Mesodermal cell (in vitro differentiated cells): ENCODE results near the gene FBLN2.

Source experiments
- H3K27ac ChIP-seq: 2 replicates; pipeline ENCODE4 v1.7.0; 2013; ENCODE audit warnings: mild to moderate bottlenecking, low read depth, low read length, moderate library complexity; ENCODE audit not compliant: severe bottlenecking
- H3K36me3 ChIP-seq: 2 replicates; pipeline ENCODE4 v1.7.1; 2013; ENCODE audit warnings: mild to moderate bottlenecking, low read length, moderate library complexity; ENCODE audit not compliant: control insufficient read depth, insufficient read depth
- H3K4me1 ChIP-seq: one replicate; pipeline ENCODE4 v1.7.1; 2013; ENCODE audit warnings: mild to moderate bottlenecking, low read length; ENCODE audit not compliant: insufficient read depth, control insufficient read depth, poor library complexity, severe bottlenecking
- H3K4me3 ChIP-seq: 2 replicates; pipeline ENCODE4 v1.7.0; 2013; ENCODE audit warnings: low read length, control low read depth, mild to moderate bottlenecking; ENCODE audit not compliant: insufficient read depth, poor library complexity, severe bottlenecking; ENCODE audit errors: extremely low read depth
- H3K9me3 ChIP-seq: 2 replicates; pipeline ENCODE4 v1.7.1; 2013; ENCODE audit warnings: mild to moderate bottlenecking, low read length, moderate library complexity; ENCODE audit not compliant: control insufficient read depth
- WGBS, 2 experiments: methylation state at CpG; one replicate each; pipeline ENCODE4 v1.1.5; 2013; ENCODE audit warnings: missing lambda C conversion rate in 2 of 2; ENCODE audit not compliant: insufficient coverage in 2 of 2; 5-methylcytosine and 5-hydroxymethylcytosine counted together

Gene FBLN2

GRCh38 chr3:13587442-13587841, 38.5 kb downstream of the FBLN2 start:
- peak overlapping the region; percentile 53 for H3K27ac ChIP-seq
- WGBS, 2 experiments, result 57% methylated on average over 1 of the region's 3 CpGs; no CpG with 5 or more reads in 1 of the 2 experiments
- no peak overlapping the region for H3K4me3 ChIP-seq
- H3K36me3 ChIP-seq, result peaks cover 4% of the 10 kb centered on the region
- no peaks in the 10 kb centered on the region for H3K9me3 ChIP-seq
- peaks cover 6% of the 10 kb centered on the region for H3K4me1 ChIP-seq

- peaks cover 6% of the 10 kb centered on the region for H3K4me1 ChIP-seq
- no peak overlapping the region for H3K27ac ChIP-seq
- H3K9me3 ChIP-seq, result no peaks in the 10 kb centered on the region
- WGBS, 2 experiments, result 89 to 93% methylated on average over 5 to 10 of the region's 16 CpGs
- no peak overlapping the region for H3K4me3 ChIP-seq
- peaks cover 8% of the 10 kb centered on the region for H3K36me3 ChIP-seq
Measured at GRCh38 chr3:13588221-13588701, 39.3 kb downstream of the FBLN2 start.

- peaks cover 8% of the 10 kb centered on the region for H3K36me3 ChIP-seq
- H3K9me3 ChIP-seq, result no peaks in the 10 kb centered on the region
- peaks cover 6% of the 10 kb centered on the region for H3K4me1 ChIP-seq
- WGBS, 2 experiments, result 89 to 100% methylated on average over 4 of the region's 4 CpGs
- H3K4me3 ChIP-seq, result no peak overlapping the region
- no peak overlapping the region for H3K27ac ChIP-seq
Measured at GRCh38 chr3:13588993-13589392, 40.1 kb downstream of the FBLN2 start.

DNA sequence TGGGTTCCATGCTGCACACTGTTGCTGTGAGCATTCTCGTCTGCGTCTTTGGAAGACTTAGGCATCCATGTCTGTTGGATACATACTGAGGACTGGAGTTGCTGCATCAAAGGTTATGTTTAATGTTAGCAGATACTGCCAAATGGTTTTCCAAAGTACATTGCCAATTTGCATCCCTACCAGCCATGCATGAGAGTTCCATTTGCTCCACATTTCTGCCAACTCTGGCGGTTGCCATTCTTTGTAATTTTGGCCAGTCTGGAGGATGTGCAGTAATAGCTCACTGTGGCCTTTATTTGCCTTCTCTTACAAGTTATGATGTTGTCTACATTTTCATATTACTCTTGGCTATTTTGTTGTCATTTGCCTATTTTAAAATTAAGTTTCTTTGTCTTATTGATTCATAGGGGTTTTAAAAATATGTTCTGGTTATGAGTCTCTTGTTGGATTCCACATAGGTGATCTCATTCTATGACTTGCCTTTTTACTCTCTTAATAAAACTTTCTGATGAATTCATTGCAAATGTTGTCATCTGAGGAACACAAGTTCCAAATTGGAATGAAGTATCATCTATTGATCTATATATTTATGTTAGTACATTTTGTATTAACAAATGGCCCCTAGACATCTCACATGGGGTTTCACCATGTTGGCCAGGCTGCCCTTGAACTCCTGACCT, 42.1 kb downstream of the FBLN2 start:
- Histone ChIP-seq H3K4me3 (no peak overlapping the region), H3K9me3 (no peaks in the 10 kb centered on the region), H3K27ac (no peak overlapping the region), H3K36me3 (peaks cover 8% of the 10 kb centered on the region), H3K4me1 (peaks cover 6% of the 10 kb centered on the region)
- 97 to 100% methylated on average over 2 to 3 of the region's 3 CpGs for WGBS, 2 experiments

DNA sequence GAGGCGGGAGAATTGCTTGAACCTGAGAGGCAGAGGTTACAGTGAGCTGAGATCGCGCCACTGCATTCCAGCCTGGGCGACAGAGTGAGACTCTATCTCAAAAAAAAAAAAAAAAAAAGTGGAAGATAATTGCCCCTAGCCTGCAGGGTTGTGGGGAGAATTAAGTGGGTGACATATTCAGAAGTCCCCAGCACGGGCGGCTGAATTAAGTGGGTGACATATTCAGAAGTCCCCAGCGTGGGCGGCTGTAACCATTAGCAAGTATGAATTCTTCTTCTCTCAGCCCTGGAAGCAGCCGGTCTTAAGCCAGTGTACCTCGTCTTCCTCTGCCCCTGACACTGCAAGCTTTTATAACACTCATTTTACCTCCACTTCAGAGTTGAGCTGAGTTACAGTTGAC, 44.7 kb downstream of the FBLN2 start:
- no peak overlapping the region for H3K27ac ChIP-seq
- H3K4me3 ChIP-seq, result no peak overlapping the region
- no peaks in the 10 kb centered on the region for H3K4me1 ChIP-seq
- 91 to 93% methylated on average over 6 to 7 of the region's 10 CpGs for WGBS, 2 experiments
- H3K36me3 ChIP-seq, result peaks cover 8% of the 10 kb centered on the region
- H3K9me3 ChIP-seq, result no peaks in the 10 kb centered on the region

GRCh38 chr3:13594146-13594545, 45.2 kb downstream of the FBLN2 start:
- H3K36me3 ChIP-seq, result peaks cover 7% of the 10 kb centered on the region
- no peak overlapping the region for H3K27ac ChIP-seq
- 88 to 92% methylated on average over 7 of the region's 8 CpGs for WGBS, 2 experiments
- H3K9me3 ChIP-seq, result no peaks in the 10 kb centered on the region
- H3K4me1 ChIP-seq, result peaks cover under 1% of the 10 kb centered on the region
- no peak overlapping the region for H3K4me3 ChIP-seq

DNA sequence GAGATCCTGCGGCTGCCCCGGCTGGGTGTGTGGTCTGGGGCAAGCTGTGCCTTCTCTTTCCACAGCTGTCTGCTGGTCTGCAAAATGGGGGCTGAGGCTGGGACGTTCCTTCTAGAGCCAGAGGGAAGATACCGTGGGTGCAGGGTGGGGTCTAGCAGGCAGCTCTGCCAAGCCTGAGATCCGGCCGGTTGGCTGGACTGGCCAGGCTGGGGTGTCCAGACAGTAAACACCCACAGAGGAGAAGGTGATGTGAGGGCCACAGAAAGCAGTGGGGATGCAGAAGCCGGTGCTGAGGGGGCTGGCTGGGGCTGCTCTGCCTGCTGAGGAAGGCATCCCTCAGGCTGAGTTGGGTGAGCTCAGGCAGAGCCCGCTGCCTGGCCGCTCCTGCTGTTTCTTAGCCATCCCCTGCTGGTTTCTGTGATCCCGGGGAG, 46.1 kb downstream of the FBLN2 start:
- WGBS, 2 experiments, result 79 to 81% methylated on average over 8 to 10 of the region's 10 CpGs

DNA sequence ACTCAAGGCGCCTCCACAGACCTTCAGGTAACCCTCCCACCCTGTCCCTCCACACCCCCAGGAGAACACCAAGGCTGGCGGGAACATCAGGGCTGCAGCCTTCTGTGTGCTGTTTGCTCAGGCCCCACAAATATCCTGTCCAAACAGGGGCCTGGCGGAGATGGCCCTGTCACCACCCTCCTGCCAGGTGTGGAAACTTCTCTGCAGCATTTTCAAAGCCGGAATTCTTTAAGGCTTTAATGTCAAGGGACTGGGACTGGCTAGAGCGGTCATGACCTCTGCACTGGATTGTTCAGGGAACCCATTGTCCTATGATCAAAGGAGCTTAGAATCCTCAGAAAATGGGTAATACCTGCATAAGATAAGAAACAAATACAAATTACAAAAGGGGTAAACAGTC, 46.6 kb downstream of the FBLN2 start:
- Histone ChIP-seq H3K36me3 (peaks cover 4% of the 10 kb centered on the region), H3K4me1 (peaks cover 4% of the 10 kb centered on the region), H3K4me3 (no peak overlapping the region), H3K27ac (no peak overlapping the region), H3K9me3 (no peaks in the 10 kb centered on the region)
- 83 to 89% methylated on average over 4 of the region's 5 CpGs for WGBS, 2 experiments

More for the DNA sequence above, 46.1 kb downstream of the FBLN2 start:
- Histone ChIP-seq H3K27ac (no peak overlapping the region), H3K4me3 (no peak overlapping the region), H3K36me3 (peaks cover 4% of the 10 kb centered on the region), H3K9me3 (no peaks in the 10 kb centered on the region), H3K4me1 (peaks cover 4% of the 10 kb centered on the region)

GRCh38 chr3:13596426-13597205, 47.7 kb downstream of the FBLN2 start:
- Histone ChIP-seq H3K4me3 (no peak overlapping the region), H3K36me3 (peaks cover 4% of the 10 kb centered on the region), H3K9me3 (no peaks in the 10 kb centered on the region), H3K27ac (no peak overlapping the region), H3K4me1 (peaks cover 12% of the 10 kb centered on the region)
- WGBS, 2 experiments, result 96 to 100% methylated on average over 1 to 3 of the region's 3 CpGs

DNA sequence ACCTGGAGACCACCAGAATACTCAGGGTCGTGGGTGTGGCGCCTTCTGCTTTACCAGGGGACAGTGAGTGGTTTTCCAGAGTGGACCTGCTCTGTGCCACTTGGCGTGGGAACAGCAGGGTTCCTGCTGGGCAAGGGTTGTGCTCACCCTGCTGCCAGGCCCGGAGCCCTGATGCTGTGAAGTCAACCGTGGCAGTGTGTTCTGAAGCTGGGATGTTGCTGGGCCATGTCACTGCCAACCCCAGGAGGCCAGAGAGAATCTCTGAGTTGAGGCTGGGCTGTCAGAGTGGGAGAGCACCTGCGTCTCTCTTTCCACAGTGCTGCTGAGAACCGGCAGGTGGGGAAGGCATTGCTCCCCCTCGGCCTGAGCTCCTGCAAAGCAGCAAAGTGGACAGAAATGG, 48.7 kb downstream of the FBLN2 start:
- H3K27ac ChIP-seq, result no peak overlapping the region
- no peaks in the 10 kb centered on the region for H3K9me3 ChIP-seq
- no peak overlapping the region for H3K4me3 ChIP-seq
- 89 to 98% methylated on average over 8 of the region's 8 CpGs for WGBS, 2 experiments
- H3K36me3 ChIP-seq, result peaks cover 3% of the 10 kb centered on the region
- peaks cover 14% of the 10 kb centered on the region for H3K4me1 ChIP-seq

DNA sequence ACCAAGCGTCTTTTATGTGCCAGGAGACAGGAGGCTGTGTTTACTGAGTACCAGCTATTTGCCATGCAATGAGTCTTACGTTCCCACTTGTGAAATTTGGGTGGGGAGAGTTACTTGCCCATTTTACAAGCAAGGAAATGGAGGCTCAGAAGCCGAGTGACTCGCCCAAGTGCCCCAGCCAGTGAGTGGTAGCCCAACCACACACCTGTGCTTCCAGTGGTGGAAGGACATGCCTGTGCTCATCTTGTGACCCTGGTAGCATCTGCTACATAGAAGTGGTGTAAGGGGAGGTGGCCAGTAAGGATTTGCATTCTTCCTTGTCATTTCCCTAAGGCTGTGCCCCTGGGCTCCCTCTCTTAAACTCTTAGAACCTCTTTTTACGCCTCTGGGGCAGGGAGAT, 49.3 kb downstream of the FBLN2 start:
- Histone ChIP-seq H3K36me3 (no peaks in the 10 kb centered on the region), H3K27ac (no peak overlapping the region), H3K9me3 (no peaks in the 10 kb centered on the region), H3K4me3 (no peak overlapping the region), H3K4me1 (peaks cover 14% of the 10 kb centered on the region)
- WGBS, 2 experiments, result 87 to 96% methylated on average over 4 of the region's 5 CpGs
